GM12875 (cell line): Measurements from ENCODE around the gene TUBB4B.

Experiments
- H3K4me3 ChIP-seq: one replicate; pipeline ENCODE4 v1.5.1; 2011; ENCODE audit warnings: low read depth, low read length, control low read depth
- TF ChIP-seq, protein P1 (sequence below): IDR thresholded peaks from 2 replicates; pipeline ENCODE4 v1.5.1; 2011; ENCODE audit warnings: low read depth, mild to moderate bottlenecking, control low read depth, inconsistent platforms, low read length, moderate library complexity, borderline replicate concordance; ENCODE audit not compliant: insufficient read depth

The TUBB4B gene

GRCh38 chr9:137202966-137203365 is 38.1 kb upstream of the TUBB4B start:
- no peak overlapping the region for H3K4me3 ChIP-seq

GRCh38 chr9:137204731-137205125 is 36.4 kb upstream of the TUBB4B start:
- peak overlapping the region; percentile 83 for H3K4me3 ChIP-seq
- TF ChIP-seq, protein P1, sequence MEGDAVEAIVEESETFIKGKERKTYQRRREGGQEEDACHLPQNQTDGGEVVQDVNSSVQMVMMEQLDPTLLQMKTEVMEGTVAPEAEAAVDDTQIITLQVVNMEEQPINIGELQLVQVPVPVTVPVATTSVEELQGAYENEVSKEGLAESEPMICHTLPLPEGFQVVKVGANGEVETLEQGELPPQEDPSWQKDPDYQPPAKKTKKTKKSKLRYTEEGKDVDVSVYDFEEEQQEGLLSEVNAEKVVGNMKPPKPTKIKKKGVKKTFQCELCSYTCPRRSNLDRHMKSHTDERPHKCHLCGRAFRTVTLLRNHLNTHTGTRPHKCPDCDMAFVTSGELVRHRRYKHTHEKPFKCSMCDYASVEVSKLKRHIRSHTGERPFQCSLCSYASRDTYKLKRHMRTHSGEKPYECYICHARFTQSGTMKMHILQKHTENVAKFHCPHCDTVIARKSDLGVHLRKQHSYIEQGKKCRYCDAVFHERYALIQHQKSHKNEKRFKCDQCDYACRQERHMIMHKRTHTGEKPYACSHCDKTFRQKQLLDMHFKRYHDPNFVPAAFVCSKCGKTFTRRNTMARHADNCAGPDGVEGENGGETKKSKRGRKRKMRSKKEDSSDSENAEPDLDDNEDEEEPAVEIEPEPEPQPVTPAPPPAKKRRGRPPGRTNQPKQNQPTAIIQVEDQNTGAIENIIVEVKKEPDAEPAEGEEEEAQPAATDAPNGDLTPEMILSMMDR: no peak

More at GRCh38 chr9:137202966-137203365, 38.1 kb upstream of the TUBB4B start:
- TF ChIP-seq, protein P1: no peak

GRCh38 chr9:137205126-137206069 is 35.7 kb upstream of the TUBB4B start, which contains the start of the genes NDOR1 and TMEM203:
TSS of gene NDOR1 (plus strand) at chr9:137205700. CDS start at chr9:137205778, 78 bp downstream.
TSS of gene TMEM203 (minus strand) at chr9:137205648. CDS start at chr9:137205414, 234 bp downstream.
- TF ChIP-seq, protein P1: no peak
- H3K4me3 ChIP-seq: peak within 1 kb of the TSS; percentile 83

DNA sequence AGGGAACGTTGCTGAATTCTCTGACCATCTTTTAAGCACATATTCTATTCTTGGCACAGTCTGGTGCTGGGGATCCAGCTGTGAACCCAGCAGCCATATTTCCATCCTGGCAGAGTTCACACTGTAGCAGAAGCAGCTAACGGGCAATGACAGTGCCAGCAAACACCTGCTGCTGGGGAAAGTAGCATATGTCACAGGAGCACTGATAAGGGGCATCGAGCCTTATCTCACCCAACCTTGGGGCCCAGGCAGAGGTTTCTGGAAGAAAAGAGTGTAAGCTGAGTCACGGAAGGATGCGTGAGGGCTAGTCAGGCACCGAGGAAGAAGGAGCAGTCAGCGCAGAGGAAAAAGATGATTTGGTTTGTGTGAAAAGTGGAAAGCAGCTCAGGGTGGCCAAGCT is 34.5 kb upstream of the TUBB4B start:
- TF ChIP-seq, protein P1: no peak
- H3K4me3 ChIP-seq: peak overlapping the region; percentile 83

DNA sequence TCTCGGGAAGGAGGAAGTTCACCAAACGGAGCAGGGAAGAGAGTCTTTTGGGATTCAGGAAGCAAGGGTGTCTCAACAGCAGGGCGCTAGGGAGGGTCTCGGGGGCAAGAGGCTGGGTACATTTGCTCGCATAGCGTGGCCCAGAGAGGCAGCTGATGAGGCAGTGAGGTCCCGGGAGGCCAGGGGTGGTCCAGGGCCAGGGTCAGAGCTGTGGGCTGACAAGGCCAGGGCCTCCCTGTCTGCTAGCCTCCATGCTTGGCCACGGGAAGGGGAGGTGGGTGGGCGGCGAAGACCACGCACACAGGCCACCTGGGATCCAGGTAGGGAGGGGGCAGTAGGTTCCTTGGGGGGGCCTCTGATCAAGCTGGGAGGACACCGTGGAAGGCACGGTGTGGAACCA is 29.6 kb upstream of the TUBB4B start:
- TF ChIP-seq, protein P1: no peak
- H3K4me3 ChIP-seq: no peak overlapping the region

DNA sequence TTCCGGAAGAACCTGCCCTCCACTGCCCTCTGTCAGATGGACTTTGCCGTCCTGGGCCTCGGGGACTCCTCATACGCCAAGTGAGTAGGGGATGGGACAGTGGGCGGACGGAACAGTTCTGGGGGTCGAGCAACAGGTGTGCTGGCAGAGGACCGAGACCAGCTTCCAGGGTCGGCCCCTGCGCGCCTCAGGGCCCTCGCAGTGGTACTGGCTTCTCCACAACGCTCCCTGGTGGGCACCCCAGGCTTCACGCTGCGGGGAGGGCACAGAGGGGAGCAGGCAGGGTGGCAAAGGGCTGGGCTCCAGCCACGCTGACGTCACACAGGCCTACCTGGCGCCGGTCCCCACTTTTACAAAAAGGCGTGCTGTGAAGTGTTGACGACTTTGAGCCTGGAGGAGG is 28.6 kb upstream of the TUBB4B start:
- H3K4me3 ChIP-seq: no peak overlapping the region
- TF ChIP-seq, protein P1: no peak
